NCI-H1694 treated with DMSO at 0.1 percent for 48 hours (cell line): ENCODE results near the gene PCARE.

ENCODE experiments used
- DNase-seq: peaks from one replicate; lab custom pipeline; 2025; lab: John Stamatoyannopoulos, UW

Gene PCARE

DNA sequence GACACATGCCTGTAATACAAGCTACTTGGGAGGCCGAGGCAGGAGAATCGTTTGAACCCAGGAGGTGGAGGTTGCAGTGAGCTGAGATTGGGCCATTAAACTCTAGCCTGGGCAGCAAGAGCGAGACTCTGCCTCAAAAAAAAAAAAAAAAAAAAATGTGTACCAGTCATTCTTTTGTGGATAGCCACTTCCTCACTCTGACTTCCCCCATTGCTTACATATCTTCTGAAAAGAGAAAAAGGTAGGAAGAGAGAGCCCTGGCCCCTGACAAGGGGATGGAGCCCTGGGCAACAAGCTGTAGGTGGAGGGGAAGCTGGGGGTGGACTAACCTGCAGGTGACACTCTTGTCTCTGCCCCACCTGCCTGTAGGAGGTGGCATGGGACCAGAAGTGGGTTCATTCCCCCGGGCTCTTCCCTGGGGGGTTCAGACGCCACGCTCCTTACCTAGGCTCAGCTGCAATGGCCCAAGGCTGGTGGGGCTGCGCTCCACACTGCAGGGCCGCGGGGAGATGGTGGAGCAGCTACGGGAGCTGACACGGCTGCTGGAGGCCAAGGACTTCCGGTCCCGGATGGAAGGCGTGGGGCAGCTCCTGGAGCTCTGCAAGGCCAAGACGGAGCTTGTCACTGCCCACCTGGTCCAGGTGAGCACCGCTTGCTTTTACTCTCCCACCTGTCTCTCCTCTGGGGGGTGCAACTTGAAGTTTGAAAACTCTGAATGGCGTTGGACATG lies 39.1 kb downstream of the PCARE start:
- no peak for DNase-seq

DNA sequence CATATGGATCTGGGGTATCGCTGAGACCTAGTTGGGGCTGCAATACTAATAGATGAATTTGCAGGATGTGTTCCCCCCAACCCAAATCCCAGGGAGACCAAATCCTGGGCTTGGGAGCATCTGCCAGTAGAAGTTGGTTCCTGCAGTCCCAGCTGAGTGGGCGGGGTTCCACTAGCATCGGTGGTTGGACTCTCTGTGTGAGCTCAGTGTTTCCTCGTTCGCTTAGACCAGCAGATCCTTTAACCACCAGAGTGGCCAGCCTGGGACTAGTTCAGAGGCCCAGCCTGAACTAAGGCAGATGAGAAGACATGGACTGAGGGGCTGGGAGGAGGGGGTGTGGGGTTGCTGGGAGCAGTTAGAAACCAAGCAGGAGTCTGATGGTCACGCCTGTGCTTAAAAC lies 40.7 kb downstream of the PCARE start:
- DNase-seq = no peak

- DNase-seq = no peak
Observed at GRCh38 chr2:29033172-29033571, 41.2 kb downstream of the PCARE start.

- no peak for DNase-seq
Observed at GRCh38 chr2:29032189-29032588, 42.1 kb downstream of the PCARE start.

DNA sequence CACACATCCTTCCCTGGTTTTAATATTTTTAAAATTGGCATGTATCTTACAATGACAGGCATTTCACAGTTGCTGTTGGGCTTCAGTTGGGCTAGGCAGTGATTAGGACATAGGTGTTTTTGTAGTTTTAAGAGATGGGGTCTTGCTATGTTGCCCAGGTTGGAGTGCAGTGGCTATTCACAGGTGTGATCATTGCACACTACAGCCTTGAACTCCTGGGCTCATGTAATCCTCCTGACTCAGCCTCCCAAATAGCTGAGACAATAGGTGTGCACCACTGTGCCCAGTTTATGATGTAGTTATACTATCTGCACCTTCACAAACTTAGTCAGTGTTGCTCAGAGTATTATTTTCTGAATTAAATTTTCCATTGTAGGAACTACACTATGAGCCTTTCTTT lies 43.3 kb downstream of the PCARE start:
- no peak for DNase-seq

DNA sequence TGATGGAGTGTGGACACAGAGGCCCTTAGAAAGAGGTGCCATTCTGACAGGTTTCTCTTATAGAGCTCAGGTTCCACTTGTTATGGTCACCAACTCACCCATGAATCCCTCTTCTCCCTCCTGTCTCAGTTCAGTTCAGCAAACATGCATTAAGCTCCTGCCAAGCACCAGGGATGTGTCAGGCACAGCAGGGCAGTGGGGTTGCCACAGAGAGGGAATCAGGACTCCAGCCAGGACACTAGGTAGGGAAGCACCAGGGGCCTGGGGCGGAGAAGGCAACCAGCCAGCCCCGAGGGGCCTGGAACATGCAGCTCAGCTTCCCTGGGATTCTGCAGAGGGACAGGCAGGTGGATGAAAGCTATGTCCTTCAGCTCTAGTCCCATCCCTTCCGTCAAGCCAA lies 48.6 kb downstream of the PCARE start:
- DNase-seq = no peak

DNA sequence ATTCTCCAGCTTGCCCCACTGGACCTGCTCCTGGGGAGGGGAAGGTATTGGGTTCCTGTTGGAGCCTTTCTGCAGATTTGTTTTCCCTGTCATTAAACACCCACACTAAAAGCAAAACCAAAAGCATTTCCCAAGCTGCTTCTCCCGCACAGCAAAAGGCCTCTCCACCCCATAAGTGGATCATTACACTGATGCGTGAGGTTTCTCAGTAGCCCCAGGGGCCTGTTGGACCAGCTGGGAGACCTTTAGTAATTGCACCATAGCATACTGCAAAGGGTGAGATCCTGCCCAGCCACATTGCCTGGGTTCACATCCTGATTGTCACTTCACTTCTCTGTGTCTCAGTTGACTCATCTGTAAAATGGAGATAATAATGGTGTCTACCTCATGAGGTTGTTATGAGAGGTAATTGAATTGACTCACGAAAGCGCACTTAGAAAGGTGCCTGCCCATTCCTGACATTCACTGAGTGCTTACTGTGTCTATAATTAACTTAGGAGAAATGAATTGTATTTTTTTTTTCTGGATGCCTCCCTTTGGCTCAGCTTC lies 49.4 kb downstream of the PCARE start:
- DNase-seq = no peak

DNA sequence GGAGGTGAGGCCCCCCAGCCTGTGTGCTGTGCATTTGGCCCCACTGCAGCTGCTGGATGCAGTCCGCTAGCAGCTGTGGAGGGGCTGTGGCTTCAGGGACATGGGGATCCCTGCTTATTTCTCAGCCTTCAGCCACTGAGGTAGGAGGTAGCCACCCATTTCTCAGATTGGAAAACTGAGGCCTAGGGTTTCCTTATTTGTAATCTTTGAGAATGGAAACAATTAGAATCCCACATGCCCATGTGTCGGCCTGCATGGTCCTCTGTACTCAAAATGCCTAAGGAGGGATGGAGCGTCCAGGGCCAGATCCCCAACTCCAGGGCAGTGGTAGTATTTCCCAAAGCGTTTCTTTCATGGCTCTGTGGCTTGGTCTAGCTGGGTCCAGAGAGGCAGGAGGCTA lies 51.1 kb downstream of the PCARE start:
- DNase-seq = no peak

GRCh38 chr2:29022679-29023078 lies 51.6 kb downstream of the PCARE start:
- no peak for DNase-seq

GRCh38 chr2:29021886-29022285 lies 52.4 kb downstream of the PCARE start:
- no peak for DNase-seq

DNA sequence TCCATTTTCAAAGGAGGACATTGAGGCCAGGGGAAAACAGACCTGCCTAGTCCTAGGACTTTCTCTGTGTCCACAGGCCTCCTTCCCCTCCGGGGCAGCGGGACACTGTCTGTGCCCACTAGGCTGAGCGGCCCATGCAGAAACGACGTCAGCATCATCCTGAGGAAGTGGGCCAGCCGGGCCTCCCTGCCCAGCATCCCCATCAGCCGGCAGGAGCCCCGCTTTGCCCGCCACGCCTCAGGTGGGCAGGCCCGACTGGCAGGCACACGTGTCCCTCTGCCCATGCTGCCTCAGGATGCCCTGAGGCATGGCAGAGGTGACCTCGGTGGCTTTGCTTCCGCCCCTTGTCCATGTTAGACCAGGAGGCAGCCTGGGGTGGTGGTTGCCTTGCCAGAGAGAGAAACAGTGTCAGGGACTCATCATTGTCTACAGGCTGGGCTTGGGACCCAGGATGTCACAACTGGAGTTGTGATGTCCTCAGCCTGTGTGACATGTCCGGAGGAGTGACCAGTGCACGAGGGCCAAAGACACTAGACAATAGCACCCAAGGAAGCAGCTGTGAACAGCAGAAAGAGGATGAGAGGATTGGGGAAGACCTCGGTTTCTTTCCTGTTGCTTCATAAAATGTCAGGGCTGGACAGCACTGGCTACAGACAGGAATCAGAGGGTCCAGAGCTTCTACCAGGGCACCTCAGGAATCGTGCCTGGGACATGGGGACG lies 56.4 kb downstream of the PCARE start:
- DNase-seq = no peak

GRCh38 chr2:29016504-29016903 lies 57.8 kb downstream of the PCARE start:
- no peak for DNase-seq

DNA sequence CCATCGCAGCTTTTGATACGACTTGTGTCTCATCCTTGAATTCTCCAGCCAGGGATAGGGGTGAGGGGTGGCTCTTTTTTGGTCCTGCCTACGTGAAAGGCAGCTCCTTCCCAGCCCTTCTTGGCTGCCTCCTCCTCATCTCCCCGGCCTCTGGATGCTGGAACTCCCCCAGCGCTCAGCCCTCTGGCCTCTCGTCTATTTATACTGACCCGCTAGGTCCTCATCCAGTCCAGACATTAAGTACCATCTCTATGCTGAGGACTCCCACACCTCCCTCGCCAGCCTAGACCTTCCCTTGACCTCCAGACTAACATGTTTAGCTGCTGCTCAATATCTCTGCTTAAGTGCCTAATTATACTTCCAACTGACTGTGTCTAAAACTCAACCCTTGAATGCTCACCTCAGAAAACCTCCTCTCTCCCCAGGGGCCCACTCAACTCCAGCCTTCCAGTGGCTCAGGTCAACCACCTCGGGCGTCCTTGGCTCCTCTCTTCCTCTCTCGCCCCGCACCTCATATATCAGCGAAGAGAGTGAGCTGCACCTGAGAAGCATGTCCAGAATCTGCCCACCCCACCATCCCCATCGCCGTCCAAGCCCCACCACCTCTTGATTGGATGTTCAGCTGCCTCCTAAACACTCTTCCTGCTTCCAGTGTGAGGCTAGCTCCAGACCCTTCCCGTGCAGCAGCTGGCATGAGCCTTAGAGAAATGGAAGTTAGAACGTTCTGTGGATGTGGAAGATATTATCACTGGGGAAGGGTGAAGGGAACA lies 58.4 kb downstream of the PCARE start:
- DNase-seq = no peak

DNA sequence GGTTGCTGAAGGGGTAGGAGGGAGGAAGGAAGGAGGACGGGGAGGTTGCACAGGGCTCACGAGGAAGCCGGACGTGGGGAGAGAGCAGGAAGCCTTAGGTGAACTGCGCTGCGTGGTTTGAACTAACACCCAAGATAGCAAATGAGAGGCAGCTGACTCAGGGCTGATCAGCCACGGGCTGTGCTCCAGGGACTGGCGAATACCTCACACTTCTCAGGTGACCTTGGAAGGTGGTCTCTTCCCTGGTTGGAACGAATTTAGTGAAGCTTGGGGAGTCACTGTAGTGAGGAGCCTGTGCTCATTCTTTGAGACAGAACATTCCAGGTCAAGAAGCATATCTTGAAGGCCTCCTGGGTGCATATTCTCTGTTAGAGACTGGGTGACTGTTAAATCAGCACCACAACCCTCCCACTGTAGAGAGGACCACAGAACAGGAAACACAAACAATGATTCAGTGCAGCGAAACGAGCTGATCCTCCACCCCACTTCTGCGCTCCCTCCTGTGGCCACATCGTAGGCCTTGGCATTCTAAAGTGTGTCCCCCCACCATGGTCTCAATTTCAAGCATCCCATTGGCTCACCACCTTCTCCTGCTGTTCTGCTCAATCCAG lies 59.4 kb downstream of the PCARE start:
- no peak for DNase-seq

GRCh38 chr2:29014331-29014730 lies 60.0 kb downstream of the PCARE start:
- DNase-seq = no peak

GRCh38 chr2:29013057-29013780 lies 61.1 kb downstream of the PCARE start:
- no peak for DNase-seq

DNA sequence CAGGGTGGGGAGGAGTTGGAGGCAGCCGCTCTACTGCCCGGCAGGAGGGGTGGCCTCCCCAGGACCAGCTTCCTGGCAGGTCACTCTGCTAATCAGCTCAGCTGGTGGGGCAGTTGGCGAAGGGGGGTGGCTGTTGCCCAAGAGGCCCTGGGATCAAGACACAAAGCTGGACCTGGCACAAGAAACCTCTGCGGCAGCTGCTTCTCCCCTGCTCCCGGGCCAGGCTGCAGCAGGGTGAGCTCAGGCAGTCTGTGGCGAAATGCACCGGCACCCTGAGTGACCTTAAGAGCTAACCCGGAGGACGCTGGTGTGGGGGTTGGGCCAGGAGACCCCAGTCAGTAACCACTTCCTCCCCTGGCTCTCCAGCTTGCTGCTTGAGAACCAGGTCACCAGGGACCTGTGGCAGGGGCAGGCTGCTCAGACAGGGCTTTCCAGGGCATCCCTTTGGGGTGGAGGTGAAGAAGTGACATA lies 62.1 kb downstream of the PCARE start:
- no peak for DNase-seq
